H1 (cell line): ENCODE results near the gene MRPL50. TPM values are rescaled to one million over a fixed set of nuclear protein-coding genes. Genes with fewer than 3 reads are reported as not detected.

ENCODE experiments used
- CTCF ChIA-PET: fragments of 300-600 bp; sonication (Branson Sonifier 250); formaldehyde crosslinking; loops from one replicate; lab custom pipeline; 2021; ENCODE audit not compliant: partially characterized antibody; lab: Charles Lee
- POLR2A ChIA-PET: fragments of 300-600 bp; sonication (Branson Sonifier 250); formaldehyde crosslinking; loops from one replicate; lab custom pipeline; 2021; ENCODE audit warnings: inconsistent platforms; ENCODE audit not compliant: partially characterized antibody; lab: Charles Lee
- DNase-seq, 2 experiments: peaks; one replicate each; pipeline versions ENCODE4 v3.0.0 to v3.0.0-alpha.2; 2010 to 2022; ENCODE audit warnings: low spot score in 2 of 2, low read depth in 1 of 2, mixed read lengths in 1 of 2
- FAIRE-seq: peaks from 2 replicates; lab custom pipeline; 2011; peaks lifted over from hg19 to GRCh38; lab: Jason Lieb, UNC
- H2AFZ ChIP-seq: 2 replicates; pipeline ENCODE4 v1.8.1; 2012; ENCODE audit warnings: low read length, inconsistent platforms
- H2AK5ac ChIP-seq: 2 replicates; pipeline ENCODE4 v1.6.1; 2013; ENCODE audit warnings: low read depth, low read length
- H2BK120ac ChIP-seq: replicated peaks from 2 replicates; pipeline ENCODE3; 2013; ENCODE audit warnings: low read depth, low read length, inconsistent platforms
- H2BK12ac ChIP-seq: 2 replicates; pipeline ENCODE4 v1.6.1; 2013; ENCODE audit warnings: low read depth, low read length
- H2BK15ac ChIP-seq: 2 replicates; pipeline ENCODE4 v1.6.1; 2013; ENCODE audit warnings: low read length
- H2BK20ac ChIP-seq: 2 replicates; pipeline ENCODE4 v1.6.1; 2013; ENCODE audit warnings: low read length
- H2BK5ac ChIP-seq: 2 replicates; pipeline ENCODE4 v1.6.1; 2013; ENCODE audit warnings: low read depth, low read length
- H3K14ac ChIP-seq: 2 replicates; pipeline ENCODE4 v1.6.1; 2013; ENCODE audit warnings: inconsistent platforms; ENCODE audit not compliant: insufficient read length
- H3K18ac ChIP-seq: 2 replicates; pipeline ENCODE4 v1.6.1; 2013; ENCODE audit warnings: low read length; ENCODE audit errors: extremely low read depth
- H3K23ac ChIP-seq: 2 replicates; pipeline ENCODE4 v1.6.1; 2013; ENCODE audit warnings: inconsistent platforms; ENCODE audit not compliant: insufficient read length
- H3K23me2 ChIP-seq: 2 replicates; pipeline ENCODE4 v1.6.1; 2013; ENCODE audit warnings: low read depth, low read length
- H3K27ac ChIP-seq: 2 replicates; pipeline ENCODE4 v1.6.1; 2011; ENCODE audit warnings: low read depth, low read length, inconsistent platforms
- H3K27me3 ChIP-seq, 4 experiments: replicated peaks in 1 of 4; 1 replicate in 1 of 4; 2 replicates in 3 of 4; pipeline versions ENCODE4 v1.6.1 to v1.8.1; 2011 to 2013; ENCODE audit warnings: low read length in 3 of 4, mild to moderate bottlenecking in 3 of 4, inconsistent platforms in 2 of 4, mixed read lengths in 2 of 4, moderate library complexity in 1 of 4; ENCODE audit not compliant: control insufficient read depth in 3 of 4, insufficient read depth in 3 of 4; ENCODE audit errors: extremely low read depth in 1 of 4
- H3K36me3 ChIP-seq, 4 experiments: 2 replicates each; pipeline versions ENCODE4 v1.6.1 to v1.8.1; 2011 to 2013; ENCODE audit warnings: mild to moderate bottlenecking in 4 of 4, low read length in 3 of 4, moderate library complexity in 2 of 4, control low read depth in 1 of 4, inconsistent platforms in 1 of 4; ENCODE audit not compliant: insufficient read depth in 4 of 4, control insufficient read depth in 2 of 4
- H3K4ac ChIP-seq: replicated peaks from 2 replicates; pipeline ENCODE3; 2013; ENCODE audit warnings: low read length, low read depth, mixed read lengths, inconsistent platforms; ENCODE audit not compliant: insufficient read length
- H3K4me1 ChIP-seq, 4 experiments: replicated peaks in 1 of 4; 1 replicate in 1 of 4; 2 replicates in 3 of 4; pipeline versions ENCODE4 v1.6.1 to v1.8.1; 2011 to 2013; ENCODE audit warnings: low read length in 3 of 4, inconsistent platforms in 2 of 4, mixed read lengths in 1 of 4; ENCODE audit not compliant: insufficient read depth in 4 of 4, control insufficient read depth in 3 of 4
- H3K4me2 ChIP-seq, 2 experiments: 2 replicates each; pipeline versions ENCODE4 v1.6.1 to v1.8.1; 2011 to 2013; ENCODE audit warnings: low read depth in 2 of 2, low read length in 2 of 2, control low read depth in 1 of 2, inconsistent platforms in 1 of 2, mild to moderate bottlenecking in 1 of 2; ENCODE audit not compliant: insufficient read depth in 1 of 2
- H3K4me3 ChIP-seq, 4 experiments: fragments of 200-600, 300-600 bp in 1 of 4; sonication (generic), shearing (Covaris generic), sonication (Bioruptor Twin) in 1 of 4; 2 replicates each; pipeline versions ENCODE4 v1.5.1 to v1.8.1; 2011 to 2016; ENCODE audit warnings: low read length in 4 of 4, low read depth in 3 of 4, control low read depth in 2 of 4, inconsistent platforms in 2 of 4, mild to moderate bottlenecking in 2 of 4, mixed read lengths in 1 of 4, moderate library complexity in 1 of 4; ENCODE audit not compliant: insufficient read depth in 2 of 4; ENCODE audit errors: extremely low read depth in 1 of 4
- H3K56ac ChIP-seq: replicated peaks from 2 replicates; pipeline ENCODE3; 2013; ENCODE audit warnings: low read depth, mild to moderate bottlenecking, mixed read lengths, low read length, inconsistent platforms; ENCODE audit not compliant: insufficient read length
- H3K79me1 ChIP-seq: 2 replicates; pipeline ENCODE4 v1.6.1; 2013; ENCODE audit warnings: low read depth, low read length, control low read depth
- H3K79me2 ChIP-seq, 2 experiments: 2 replicates each; pipeline versions ENCODE4 v1.6.1 to v1.8.1; 2012 to 2013; ENCODE audit warnings: low read length in 2 of 2, mild to moderate bottlenecking in 2 of 2, inconsistent platforms in 1 of 2; ENCODE audit not compliant: insufficient read depth in 2 of 2, control insufficient read depth in 1 of 2
- H3K9ac ChIP-seq, 4 experiments: replicated peaks in 1 of 4; 1 replicate in 1 of 4; 2 replicates in 3 of 4; pipeline versions ENCODE4 v1.6.1 to v1.8.1; 2011 to 2013; ENCODE audit warnings: low read depth in 3 of 4, low read length in 3 of 4, control low read depth in 2 of 4, mild to moderate bottlenecking in 2 of 4, moderate library complexity in 2 of 4, inconsistent platforms in 1 of 4; ENCODE audit errors: extremely low read depth in 1 of 4
- H3K9me3 ChIP-seq, 2 experiments: 2 replicates each; pipeline versions ENCODE4 v1.6.1 to v1.8.1; 2012 to 2013; ENCODE audit warnings: mild to moderate bottlenecking in 2 of 2, moderate library complexity in 2 of 2, control low read depth in 1 of 2, inconsistent platforms in 1 of 2, low read depth in 1 of 2, low read length in 1 of 2, mixed read lengths in 1 of 2; ENCODE audit not compliant: insufficient read depth in 2 of 2
- H4K20me1 ChIP-seq, 2 experiments: replicated peaks in 1 of 2; 2 replicates each; pipeline versions ENCODE3 to v1.8.1; 2011 to 2013; ENCODE audit warnings: inconsistent platforms in 2 of 2, low read length in 2 of 2, mild to moderate bottlenecking in 1 of 2; ENCODE audit not compliant: insufficient read depth in 2 of 2, control insufficient read depth in 1 of 2
- H4K5ac ChIP-seq: 2 replicates; pipeline ENCODE4 v1.6.1; 2013; ENCODE audit warnings: low read length, low read depth, mixed read lengths, inconsistent platforms; ENCODE audit not compliant: insufficient read length
- H4K8ac ChIP-seq: 2 replicates; pipeline ENCODE4 v1.8.0; 2013; ENCODE audit warnings: mild to moderate bottlenecking, moderate library complexity, low read length, inconsistent platforms; ENCODE audit not compliant: insufficient read depth; ENCODE audit errors: extremely low read depth
- H4K91ac ChIP-seq: replicated peaks from 2 replicates; pipeline ENCODE3; 2013; ENCODE audit warnings: low read length, mixed read lengths, inconsistent platforms; ENCODE audit not compliant: insufficient read length
- ASH2L ChIP-seq: fragments of 200-600, 300-600 bp; sonication (generic); IDR thresholded peaks from one replicate; pipeline ENCODE4 v1.7.1; 2017; ENCODE audit warnings: low read length
- CTCF ChIP-seq, 3 experiments: IDR thresholded peaks; 1 replicate in 2 of 3; 2 replicates in 1 of 3; pipeline versions ENCODE4 v1.5.1 to v1.6.1; 2011; ENCODE audit warnings: low read length in 3 of 3, mild to moderate bottlenecking in 3 of 3, inconsistent platforms in 2 of 3, low read depth in 1 of 3, moderate library complexity in 1 of 3; ENCODE audit not compliant: insufficient read depth in 1 of 3; ENCODE audit errors: control extremely low read depth in 1 of 3
- EGR1 ChIP-seq: IDR thresholded peaks from 2 replicates; pipeline ENCODE4 v1.6.1; 2011; ENCODE audit warnings: low read depth, low read length, borderline replicate concordance
- EZH2 ChIP-seq: fragments of 200-600 bp; sonication (generic); IDR thresholded peaks from 2 replicates; pipeline ENCODE4 v1.7.1; 2012; ENCODE audit warnings: low read depth, mild to moderate bottlenecking, moderate library complexity, low read length, inconsistent platforms; ENCODE audit not compliant: severe bottlenecking
- POLR2A ChIP-seq, 2 experiments: IDR thresholded peaks; 1 replicate in 1 of 2; 2 replicates in 1 of 2; pipeline ENCODE4 v1.6.1; 2011; ENCODE audit warnings: low read depth in 2 of 2, low read length in 2 of 2, mild to moderate bottlenecking in 2 of 2; ENCODE audit errors: control extremely low read depth in 1 of 2
- RAD21 ChIP-seq, 2 experiments: IDR thresholded peaks in 1 of 2; conservative IDR thresholded peaks in 1 of 2; 2 replicates each; pipeline ENCODE4 v1.6.1; 2011; ENCODE audit warnings: low read depth in 2 of 2, low read length in 2 of 2, improper control_type of control experiment in 1 of 2, inconsistent platforms in 1 of 2, mild to moderate bottlenecking in 1 of 2, moderate library complexity in 1 of 2
- SIRT6 ChIP-seq: IDR thresholded peaks from one replicate; pipeline ENCODE4 v1.7.1; 2012; ENCODE audit warnings: low read length, inconsistent platforms
- SP1 ChIP-seq: IDR thresholded peaks from 2 replicates; pipeline ENCODE4 v1.6.1; 2011; ENCODE audit warnings: low read depth, low read length
- TAF1 ChIP-seq: IDR thresholded peaks from 2 replicates; pipeline ENCODE4 v1.6.1; 2011; ENCODE audit warnings: mild to moderate bottlenecking, low read depth, low read length
- TAF7 ChIP-seq: optimal IDR thresholded peaks from 2 replicates; pipeline ENCODE3; 2011; ENCODE audit warnings: low read depth, mild to moderate bottlenecking, inconsistent platforms, low read length, moderate library complexity, borderline replicate concordance
- USF2 ChIP-seq: IDR thresholded peaks from 2 replicates; pipeline ENCODE4 v1.6.1; 2011; ENCODE audit warnings: low read length, improper control_type of control experiment
- WGBS, 2 experiments: shearing (Covaris generic) in 1 of 2; methylation state at CpG; one replicate each; pipeline versions ENCODE4 v1.1.6 to v1.1.7; 2013 to 2015; ENCODE audit warnings: low lambda C conversion rate in 2 of 2, mixed read lengths in 2 of 2, inconsistent platforms in 1 of 2, low coverage in 1 of 2, missing lambda C conversion rate in 1 of 2; ENCODE audit not compliant: insufficient replicate concordance in 2 of 2, insufficient coverage in 1 of 2, insufficient read length in 1 of 2; ENCODE audit errors: extremely low coverage in 1 of 2, missing lambda C conversion rate in 1 of 2; 5-methylcytosine and 5-hydroxymethylcytosine counted together
- polyA plus RNA-seq, 7 experiments: library from polyadenylated mRNA; depleted of rRNA in 3 of 7; stranded (reverse) in 5 of 7; unstranded in 2 of 7; fragments of >200 nt in 5 of 7; fragments of 200-250 nt in 2 of 7; gene quantifications; 1 replicate in 5 of 7; 2 replicates in 1 of 7; 4 replicates in 1 of 7; pipeline versions ENCODE4 v1.2.1 to v1.2.3, GENCODE V29; 2011 to 2013; ENCODE audit warnings: missing spikeins in 2 of 7, mixed read lengths in 2 of 7
- total RNA-seq: library from RNA; stranded (reverse); fragmentation: NEBNext Ultra II Directional; extraction: Animal tissue kit (Norgen Biotek cat#: 25700); gene quantifications from 2 replicates; pipeline ENCODE4 v1.2.1, GENCODE V29; 2021

Gene MRPL50
- total and polyA plus RNA-seq, 2 of the 8 experiments (the other 6 are each of a cell fraction or from before 2014, with no cell fraction given): 17.8 to 25.1 TPM

GRCh38 chr9:101359679-101360078 lies 38.7 kb downstream of the MRPL50 start:
- Histone ChIP-seq H3K14ac (no peak overlapping the region), H3K9ac (no peak overlapping the region), H3K23me2 (no peaks in the 10 kb centered on the region), H2BK15ac (no peak overlapping the region), H4K20me1 (no peaks in the 10 kb centered on the region), H4K91ac (no peak overlapping the region), H2AFZ (no peak overlapping the region), H3K27ac (no peak overlapping the region), H4K5ac (no peak overlapping the region), H3K4me2 (no peak overlapping the region), H3K79me2 (no peaks in the 10 kb centered on the region), H3K4me1 (no peaks in the 10 kb centered on the region), H3K56ac (no peak overlapping the region), H3K23ac (no peak overlapping the region), H2BK20ac (no peak overlapping the region), H3K27me3 (no peaks in the 10 kb centered on the region), H2BK5ac (no peak overlapping the region), H3K4me3 (no peak overlapping the region), H3K9me3 (no peaks in the 10 kb centered on the region), H2BK12ac (no peak overlapping the region), H3K79me1 (no peaks in the 10 kb centered on the region), H3K18ac (no peak overlapping the region), H3K4ac (no peak overlapping the region), H3K36me3 (no peaks in the 10 kb centered on the region), H4K8ac (no peak overlapping the region), H2AK5ac (no peak overlapping the region), H2BK120ac (no peak overlapping the region)
- 95% methylated on average over 1 of the region's 1 CpG; no CpG with 5 or more reads in 1 of the 2 experiments for WGBS, 2 experiments
- ChIA-PET POLR2A (no interaction called here), CTCF (no interaction called here)
- FAIRE-seq (no peak), DNase-seq (no peak)
- TF ChIP-seq EGR1 (no peak), POLR2A (IDR thresholded peaks at IDR 0.05; ENCODE audit: control extremely low read depth in 1 of 2, low read depth in 2 of 2, low read length in 2 of 2) (no peak), USF2 (no peak), ASH2L (no peak), TAF7 (no peak), SIRT6 (no peak), CTCF (IDR thresholded peaks at IDR 0.05; ENCODE audit: control extremely low read depth in 1 of 3, insufficient read depth in 1 of 3, low read depth in 1 of 3, low read length in 3 of 3) (no peak), TAF1 (no peak), SP1 (no peak), RAD21 (IDR thresholded peaks at IDR 0.05 in 1 of 2, conservative IDR thresholded peaks at IDR 0.05 in 1 of 2; ENCODE audit: low read depth in 2 of 2, low read length in 2 of 2) (no peak), EZH2 (no peak)
